RWPE1 (cell line): Measurements from ENCODE around the gene CASP10.

Experiments used
- CTCF ChIA-PET: fragments of 350-600 bp; sonication (Branson Sonifier 250); formaldehyde crosslinking; extraction: SDS; loops from one replicate; lab custom pipeline; 2021; lab: Yijun Ruan, JAX
- POLR2A ChIA-PET: fragments of 400-600 bp; formaldehyde crosslinking; extraction: SDS; loops from one replicate; lab custom pipeline; 2020; ENCODE audit warnings: antibody characterized with exemption; ENCODE audit not compliant: low non-redundant PET; lab: Yijun Ruan, JAX
- DNase-seq: peaks from one replicate; pipeline ENCODE4 v3.0.0; 2012; ENCODE audit warnings: low spot score
- H3K27ac ChIP-seq: fragments of 450-650 bp; 2 replicates; pipeline ENCODE4 v1.5.1; 2017
- TF ChIP-seq, protein P1 (sequence below): fragments of 450-650 bp; conservative IDR thresholded peaks from 2 replicates; pipeline ENCODE4 v1.5.1; 2017; ENCODE audit warnings: low read depth, mild to moderate bottlenecking

CASP10 gene

DNA sequence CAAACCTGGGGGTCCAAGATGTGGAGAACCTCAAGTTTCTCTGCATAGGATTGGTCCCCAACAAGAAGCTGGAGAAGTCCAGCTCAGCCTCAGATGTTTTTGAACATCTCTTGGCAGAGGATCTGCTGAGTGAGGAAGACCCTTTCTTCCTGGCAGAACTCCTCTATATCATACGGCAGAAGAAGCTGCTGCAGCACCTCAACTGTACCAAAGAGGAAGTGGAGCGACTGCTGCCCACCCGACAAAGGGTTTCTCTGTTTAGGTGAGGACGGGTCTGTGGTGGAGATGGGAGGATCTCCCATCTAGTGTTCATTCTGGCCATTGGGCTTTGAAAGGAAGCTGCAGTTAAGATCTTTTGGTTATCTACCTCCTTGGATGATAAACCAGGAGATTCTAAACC is 2.9 kb downstream of the CASP10 start:
- DNase-seq = no peak
- no peak overlapping the region for H3K27ac ChIP-seq
- CTCF ChIA-PET = no interaction called here
- TF ChIP-seq, protein P1, sequence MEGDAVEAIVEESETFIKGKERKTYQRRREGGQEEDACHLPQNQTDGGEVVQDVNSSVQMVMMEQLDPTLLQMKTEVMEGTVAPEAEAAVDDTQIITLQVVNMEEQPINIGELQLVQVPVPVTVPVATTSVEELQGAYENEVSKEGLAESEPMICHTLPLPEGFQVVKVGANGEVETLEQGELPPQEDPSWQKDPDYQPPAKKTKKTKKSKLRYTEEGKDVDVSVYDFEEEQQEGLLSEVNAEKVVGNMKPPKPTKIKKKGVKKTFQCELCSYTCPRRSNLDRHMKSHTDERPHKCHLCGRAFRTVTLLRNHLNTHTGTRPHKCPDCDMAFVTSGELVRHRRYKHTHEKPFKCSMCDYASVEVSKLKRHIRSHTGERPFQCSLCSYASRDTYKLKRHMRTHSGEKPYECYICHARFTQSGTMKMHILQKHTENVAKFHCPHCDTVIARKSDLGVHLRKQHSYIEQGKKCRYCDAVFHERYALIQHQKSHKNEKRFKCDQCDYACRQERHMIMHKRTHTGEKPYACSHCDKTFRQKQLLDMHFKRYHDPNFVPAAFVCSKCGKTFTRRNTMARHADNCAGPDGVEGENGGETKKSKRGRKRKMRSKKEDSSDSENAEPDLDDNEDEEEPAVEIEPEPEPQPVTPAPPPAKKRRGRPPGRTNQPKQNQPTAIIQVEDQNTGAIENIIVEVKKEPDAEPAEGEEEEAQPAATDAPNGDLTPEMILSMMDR = no peak
- POLR2A ChIA-PET = no interaction called here

GRCh38 chr2:201186982-201187381 is 4.0 kb downstream of the CASP10 start:
- no peak for DNase-seq
- no peak overlapping the region for H3K27ac ChIP-seq
- TF ChIP-seq, protein P1 = no peak
- ChIA-PET POLR2A (no interaction called here), CTCF (no interaction called here)

- H3K27ac ChIP-seq = no peak overlapping the region
- POLR2A ChIA-PET = no interaction called here
- DNase-seq = no peak
- TF ChIP-seq, protein P1 = no peak
- CTCF ChIA-PET = interaction anchor here (0.6 to 1.2 kb wide), 3 partner anchors 11 to 580 kb away, joined by 3 to 4 read pairs (median 3); no protein-coding TSS in a partner anchor
Measured at GRCh38 chr2:201188449-201188848, 5.5 kb downstream of the CASP10 start.

- CTCF ChIA-PET = interaction anchor here (0.7 to 1.7 kb wide), 2 partner anchors 8 to 122 kb away, joined by 3 to 6 read pairs; partner anchors contain the start of gene CASP10
- TF ChIP-seq, protein P1 = no peak
- no peak overlapping the region for H3K27ac ChIP-seq
- POLR2A ChIA-PET = interaction anchor here (0.7 kb wide), 1 partner anchor 567 kb away, joined by 4 read pairs; no protein-coding TSS in a partner anchor
- DNase-seq = no peak
Measured at GRCh38 chr2:201191132-201191875, 8.4 kb downstream of the CASP10 start.

GRCh38 chr2:201194097-201194496 is 11.2 kb downstream of the CASP10 start:
- no peak overlapping the region for H3K27ac ChIP-seq
- DNase-seq = no peak
- ChIA-PET POLR2A (no interaction called here), CTCF (interaction anchor here (0.6 to 0.7 kb wide), 2 partner anchors 38 to 1389 kb away, joined by 3 to 6 read pairs; no protein-coding TSS in a partner anchor)
- TF ChIP-seq, protein P1 = no peak

- ChIA-PET POLR2A (no interaction called here), CTCF (interaction anchor here (1.8 kb wide), 1 partner anchor 12 kb away, joined by 5 read pairs; the partner anchor contains the start of gene CASP10)
- H3K27ac ChIP-seq = no peak overlapping the region
- DNase-seq = no peak
- TF ChIP-seq, protein P1 = no peak
Measured at GRCh38 chr2:201195331-201195730, 12.4 kb downstream of the CASP10 start.
